ENCODE measurements around the gene CCR9.
A peak's percentile ranks its signal among the peaks of the same experiment; 100 is the strongest.

The CCR9 gene

GRCh38 chr3:45927881-45928280 lies 41.5 kb downstream of the CCR9 start:
- H3K4me3 ChIP-seq (ENCODE audit: low read depth, low read length) = no peak overlapping the region
- TF ChIP-seq MAX (IDR thresholded peaks at IDR 0.05; ENCODE audit: low read depth, low read length) = no peak
- DNase-seq (ENCODE audit: low read depth) = no peak

GRCh38 chr3:45929042-45929679 lies 42.8 kb downstream of the CCR9 start:
- no peak overlapping the region for H3K4me3 ChIP-seq (ENCODE audit: low read depth, low read length)
- TF ChIP-seq MAX (IDR thresholded peaks at IDR 0.05; ENCODE audit: low read depth, low read length) (no peak), CTCF (IDR thresholded peaks at IDR 0.05; ENCODE audit: low read depth, low read length) (peak; percentile 77)
- peak; percentile 52 for DNase-seq (ENCODE audit: low read depth)

GRCh38 chr3:45931496-45931895 lies 45.2 kb downstream of the CCR9 start:
- no peak overlapping the region for H3K4me3 ChIP-seq (ENCODE audit: low read depth, low read length)
- TF ChIP-seq MAX (IDR thresholded peaks at IDR 0.05; ENCODE audit: low read depth, low read length) (no peak), MYC (IDR thresholded peaks at IDR 0.05; ENCODE audit: low read depth, low read length) (no peak), POLR2A (IDR thresholded peaks at IDR 0.05; ENCODE audit: extremely low read depth, insufficient read length) (no peak), CTCF (IDR thresholded peaks at IDR 0.05; ENCODE audit: low read depth, low read length) (no peak)
- DNase-seq (ENCODE audit: low read depth) = no peak

- H3K4me3 ChIP-seq (ENCODE audit: low read depth, low read length) = no peak overlapping the region
- peak; percentile 53 for DNase-seq (ENCODE audit: low read depth)
- TF ChIP-seq MAX (IDR thresholded peaks at IDR 0.05; ENCODE audit: low read depth, low read length) (no peak), MYC (IDR thresholded peaks at IDR 0.05; ENCODE audit: low read depth, low read length) (no peak), POLR2A (IDR thresholded peaks at IDR 0.05; ENCODE audit: extremely low read depth, insufficient read length) (no peak), CTCF (IDR thresholded peaks at IDR 0.05; ENCODE audit: low read depth, low read length) (no peak)
These were observed 45.8 kb downstream of the CCR9 start for GRCh38 chr3:45932112-45932511.

GRCh38 chr3:45933591-45933990 lies 47.2 kb downstream of the CCR9 start:
- TF ChIP-seq CTCF (IDR thresholded peaks at IDR 0.05; ENCODE audit: low read depth, low read length) (no peak), POLR2A (IDR thresholded peaks at IDR 0.05; ENCODE audit: extremely low read depth, insufficient read length) (no peak), MYC (IDR thresholded peaks at IDR 0.05; ENCODE audit: low read depth, low read length) (no peak), MAX (IDR thresholded peaks at IDR 0.05; ENCODE audit: low read depth, low read length) (no peak)
- no peak overlapping the region for H3K4me3 ChIP-seq (ENCODE audit: low read depth, low read length)
- no peak for DNase-seq (ENCODE audit: low read depth)

- H3K4me3 ChIP-seq (ENCODE audit: low read depth, low read length) = no peak overlapping the region
- no peak for DNase-seq (ENCODE audit: low read depth)
- no peak for TF ChIP-seq MYC (IDR thresholded peaks at IDR 0.05; ENCODE audit: low read depth, low read length)
- no peak for TF ChIP-seq CTCF (IDR thresholded peaks at IDR 0.05; ENCODE audit: low read depth, low read length)
- TF ChIP-seq MAX (IDR thresholded peaks at IDR 0.05; ENCODE audit: low read depth, low read length) = no peak
- no peak for TF ChIP-seq POLR2A (IDR thresholded peaks at IDR 0.05; ENCODE audit: extremely low read depth, insufficient read length)
These were observed 49.9 kb downstream of the CCR9 start for GRCh38 chr3:45936261-45936660.
